Fibroblast of the aortic adventitia (primary cell): Measurements from ENCODE around the gene CTIF. TPM values are rescaled to one million over a fixed set of nuclear protein-coding genes. Genes with fewer than 3 reads are reported as not detected.
A peak's percentile ranks its signal among the peaks of the same experiment; 100 is the strongest.

Experiments used
- DNase-seq: peaks from one replicate; pipeline ENCODE4 v3.0.0-alpha.2; 2010; ENCODE audit warnings: low read depth
- H3K4me3 ChIP-seq: 2 replicates; pipeline ENCODE4 v1.5.1; 2011; ENCODE audit warnings: low read depth, mild to moderate bottlenecking, control low read depth, low read length, moderate library complexity
- total RNA-seq: library from RNA; depleted of rRNA; stranded (reverse); fragments of >200 nt; gene quantifications from 2 replicates; pipeline ENCODE4 v1.2.3, GENCODE V29; 2012; ENCODE audit warnings: low replicate concordance
- TF ChIP-seq, protein P1 (sequence below): IDR thresholded peaks from 2 replicates; pipeline ENCODE4 v1.5.1; 2011; ENCODE audit warnings: mild to moderate bottlenecking, low read length, control low read depth, inconsistent platforms; ENCODE audit not compliant: insufficient read depth

The CTIF gene
- total RNA-seq, 1 donor: 29.0 TPM

DNA sequence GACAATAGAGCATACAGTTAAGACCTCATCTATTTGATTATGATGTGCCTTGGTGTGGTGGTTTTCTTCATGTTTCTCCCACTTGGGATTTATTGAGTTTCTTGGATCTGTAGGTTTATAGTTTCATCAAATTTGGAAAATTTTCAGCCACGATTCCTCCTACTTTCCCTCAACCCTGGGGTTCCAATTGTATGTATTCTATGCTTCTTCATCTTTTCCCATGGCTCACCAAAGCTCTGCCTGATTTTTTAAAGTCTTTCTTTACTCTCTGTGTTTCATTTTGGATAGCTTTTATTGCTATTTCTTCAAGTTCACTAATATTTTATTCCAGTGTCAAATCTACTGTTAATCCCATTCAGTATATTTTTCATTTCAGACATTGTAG, 132.7 kb downstream of the CTIF start:
- TF ChIP-seq, protein P1, sequence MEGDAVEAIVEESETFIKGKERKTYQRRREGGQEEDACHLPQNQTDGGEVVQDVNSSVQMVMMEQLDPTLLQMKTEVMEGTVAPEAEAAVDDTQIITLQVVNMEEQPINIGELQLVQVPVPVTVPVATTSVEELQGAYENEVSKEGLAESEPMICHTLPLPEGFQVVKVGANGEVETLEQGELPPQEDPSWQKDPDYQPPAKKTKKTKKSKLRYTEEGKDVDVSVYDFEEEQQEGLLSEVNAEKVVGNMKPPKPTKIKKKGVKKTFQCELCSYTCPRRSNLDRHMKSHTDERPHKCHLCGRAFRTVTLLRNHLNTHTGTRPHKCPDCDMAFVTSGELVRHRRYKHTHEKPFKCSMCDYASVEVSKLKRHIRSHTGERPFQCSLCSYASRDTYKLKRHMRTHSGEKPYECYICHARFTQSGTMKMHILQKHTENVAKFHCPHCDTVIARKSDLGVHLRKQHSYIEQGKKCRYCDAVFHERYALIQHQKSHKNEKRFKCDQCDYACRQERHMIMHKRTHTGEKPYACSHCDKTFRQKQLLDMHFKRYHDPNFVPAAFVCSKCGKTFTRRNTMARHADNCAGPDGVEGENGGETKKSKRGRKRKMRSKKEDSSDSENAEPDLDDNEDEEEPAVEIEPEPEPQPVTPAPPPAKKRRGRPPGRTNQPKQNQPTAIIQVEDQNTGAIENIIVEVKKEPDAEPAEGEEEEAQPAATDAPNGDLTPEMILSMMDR: no peak
- DNase-seq: no peak
- H3K4me3 ChIP-seq: no peak overlapping the region

DNA sequence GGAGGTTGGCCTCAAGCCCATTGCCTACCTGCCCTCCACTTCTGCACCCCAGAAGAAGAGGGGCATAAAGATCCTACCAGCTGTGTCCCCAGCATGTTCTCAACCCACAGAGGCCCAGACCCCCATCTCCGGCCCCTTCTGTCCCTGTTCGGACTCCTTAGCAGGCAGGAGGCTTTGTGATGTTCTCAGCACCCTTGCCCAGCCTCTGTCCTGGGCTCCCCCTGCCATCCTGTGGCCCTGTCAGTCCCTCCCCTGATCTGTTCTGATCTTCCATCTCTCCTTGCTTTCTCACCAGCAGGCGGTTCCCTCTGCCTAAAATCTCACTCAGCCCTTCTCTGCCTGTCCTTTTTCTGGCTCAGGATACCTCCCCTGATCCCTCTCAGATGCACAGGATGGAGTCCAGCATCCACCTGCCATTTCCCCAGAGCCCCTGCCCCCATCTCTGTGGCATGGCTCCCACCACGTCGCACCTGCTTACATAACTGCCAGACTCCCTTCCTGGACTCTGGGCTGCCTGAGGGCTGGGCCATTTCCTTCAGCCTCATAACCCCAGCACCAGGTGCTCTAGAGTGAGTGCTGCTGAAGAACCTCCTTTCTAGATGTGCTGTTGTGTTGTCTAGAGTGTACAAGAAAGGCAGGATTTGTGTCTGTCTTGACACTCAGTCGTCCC, 134.0 kb downstream of the CTIF start:
- no peak overlapping the region for H3K4me3 ChIP-seq
- no peak for DNase-seq
- TF ChIP-seq, protein P1: no peak

DNA sequence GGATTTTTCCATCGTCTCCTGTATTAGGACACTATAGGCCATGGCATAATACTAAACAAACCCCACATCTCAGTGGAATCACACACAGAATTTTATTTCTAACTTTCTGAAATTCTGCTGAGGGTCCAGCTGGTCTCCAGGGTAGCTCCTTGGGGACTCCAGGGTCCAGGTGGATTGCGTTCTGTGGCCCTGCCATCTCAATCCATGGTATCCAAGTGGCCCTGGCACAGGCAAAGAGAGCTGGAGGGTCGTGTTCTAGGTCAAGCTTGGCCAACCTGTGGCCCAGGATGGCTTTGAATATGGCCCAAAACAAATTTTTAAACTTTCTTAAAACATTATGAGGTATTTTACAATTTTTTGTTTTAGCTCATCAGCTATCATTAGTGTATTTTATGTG, 134.6 kb downstream of the CTIF start:
- DNase-seq: no peak
- TF ChIP-seq, protein P1: no peak
- no peak overlapping the region for H3K4me3 ChIP-seq

DNA sequence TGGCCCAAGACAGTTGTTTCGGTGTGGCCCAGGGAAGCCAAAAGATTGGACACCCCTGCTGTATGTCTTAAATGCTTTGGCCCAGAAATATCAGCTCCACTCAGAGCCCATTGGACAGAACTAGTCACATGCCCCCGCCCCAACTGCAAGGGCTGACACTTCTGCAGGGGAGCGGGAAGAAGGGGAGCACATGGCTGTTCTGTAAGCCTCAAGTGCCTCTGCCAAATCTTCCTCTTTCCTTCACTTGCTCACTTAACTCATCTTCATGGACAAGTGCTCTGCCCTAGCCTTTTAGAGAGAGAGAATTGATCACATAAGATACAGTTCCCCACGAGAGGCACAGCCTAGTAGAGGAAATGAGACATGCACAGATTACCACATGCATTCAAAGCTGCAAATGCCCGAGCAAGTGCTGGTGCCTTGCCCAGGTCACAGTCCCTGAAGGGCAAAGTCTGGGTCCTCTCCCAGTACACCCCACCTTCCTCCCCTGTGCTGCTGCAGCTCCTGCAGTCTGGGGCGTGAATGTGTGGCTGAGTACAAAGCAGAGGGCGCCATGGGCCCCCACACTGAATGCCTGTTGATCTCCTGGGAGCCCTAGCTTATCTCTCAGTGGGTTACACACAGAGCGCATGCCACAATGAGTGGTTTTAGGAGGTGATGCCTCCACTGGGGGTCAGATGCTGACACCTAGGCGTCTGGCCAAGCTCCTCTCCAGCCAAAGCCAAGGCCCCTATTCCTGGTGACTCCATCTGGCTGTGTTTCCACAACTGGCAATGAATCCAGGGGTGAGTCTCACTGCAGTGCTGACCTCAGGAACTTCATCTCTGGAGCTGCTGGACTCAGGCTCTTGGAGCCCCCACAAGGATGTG, 135.3 kb downstream of the CTIF start:
- DNase-seq: peak; percentile 85
- H3K4me3 ChIP-seq: no peak overlapping the region
- TF ChIP-seq, protein P1: no peak

DNA sequence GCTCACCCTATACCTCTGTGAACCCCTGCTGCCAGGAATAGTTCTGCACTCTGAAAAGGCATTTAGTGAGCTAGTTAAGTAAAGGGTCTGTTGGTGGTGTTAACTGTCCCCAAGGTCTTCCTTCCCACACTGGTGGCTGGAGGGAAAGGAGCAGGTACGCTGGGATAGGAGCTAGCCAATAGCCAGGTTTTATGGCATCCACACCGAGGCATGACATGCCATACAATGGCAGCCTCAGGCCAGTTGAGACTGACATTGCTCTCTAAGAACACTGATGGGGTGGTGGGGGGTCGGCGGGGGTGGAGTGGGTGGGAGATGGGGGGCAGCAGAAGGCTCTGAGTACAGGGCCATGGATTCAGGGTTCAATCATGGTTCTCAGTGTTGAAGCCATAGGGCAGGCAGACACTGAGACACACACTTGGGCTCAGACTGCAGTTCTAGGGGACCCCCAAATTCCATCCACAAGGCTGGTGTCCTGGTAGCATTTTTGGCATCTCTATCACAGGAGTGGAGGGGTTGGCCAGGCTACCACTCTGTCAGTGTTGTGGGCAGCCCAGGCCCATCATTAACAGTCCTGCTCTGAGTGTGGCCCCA, 136.0 kb downstream of the CTIF start:
- TF ChIP-seq, protein P1: no peak
- no peak for DNase-seq
- H3K4me3 ChIP-seq: no peak overlapping the region

DNA sequence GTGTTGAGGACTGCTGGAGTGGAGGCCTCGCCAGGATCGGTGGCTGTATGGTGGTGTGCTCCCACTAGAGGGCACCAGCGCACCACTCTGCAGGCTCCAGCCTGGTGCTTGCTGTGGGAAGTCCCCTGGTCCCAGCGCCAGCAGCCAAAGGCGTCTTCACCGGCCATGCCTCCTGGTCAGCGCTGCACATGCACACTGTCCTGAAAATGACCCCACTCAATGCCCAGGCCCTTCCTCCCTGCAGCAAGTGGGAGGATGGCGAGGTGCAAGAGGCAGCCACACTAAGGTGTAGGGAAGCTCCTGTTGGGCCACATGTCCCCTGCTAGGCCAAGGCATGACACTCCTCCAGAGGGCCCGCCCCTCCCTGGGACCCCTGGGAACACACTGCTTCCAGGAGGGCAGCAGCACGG, 136.5 kb downstream of the CTIF start:
- TF ChIP-seq, protein P1: peak; percentile 93
- H3K4me3 ChIP-seq: no peak overlapping the region
- DNase-seq: peak; percentile 90
